ENCODE data around the gene AHR.

GRCh38 chr7:17333221-17333620 is 34.8 kb downstream of the AHR start:
- no peak for TF ChIP-seq CTCF (conservative IDR thresholded peaks at IDR 0.05)
- no peak for TF ChIP-seq EZH2 (IDR thresholded peaks at IDR 0.05; ENCODE audit: low read depth)
